GM21737 (cell line): ENCODE measurements around the gene SLC16A14.

ENCODE experiments used
- ATAC-seq: cut with Tn5 transposase; IDR thresholded peaks from one replicate; pipeline ENCODE4 v1.9.1; 2021; ENCODE audit warnings: mild to moderate bottlenecking, moderate library complexity; ENCODE audit not compliant: unreplicated experiment

The SLC16A14 gene

GRCh38 chr2:230043025-230043424 lies 25.7 kb downstream of the SLC16A14 start:
- no peak for ATAC-seq

GRCh38 chr2:230042195-230042594 lies 26.5 kb downstream of the SLC16A14 start:
- ATAC-seq = no peak

- ATAC-seq = no peak
These were observed 45.4 kb downstream of the SLC16A14 start for GRCh38 chr2:230023313-230023712.

- no peak for ATAC-seq
These were observed 49.0 kb downstream of the SLC16A14 start for GRCh38 chr2:230019742-230020141.

- ATAC-seq = no peak
These were observed 50.6 kb downstream of the SLC16A14 start for GRCh38 chr2:230018153-230018552.

GRCh38 chr2:230016844-230017243 lies 51.9 kb downstream of the SLC16A14 start:
- ATAC-seq = no peak

- ATAC-seq = no peak
These were observed 56.3 kb downstream of the SLC16A14 start for GRCh38 chr2:230012267-230012884.

- ATAC-seq = no peak
These were observed 57.1 kb downstream of the SLC16A14 start for GRCh38 chr2:230011617-230012016.

GRCh38 chr2:230010501-230010900 lies 58.2 kb downstream of the SLC16A14 start:
- ATAC-seq = no peak

- no peak for ATAC-seq
These were observed 60.0 kb downstream of the SLC16A14 start for GRCh38 chr2:230008708-230009066.

GRCh38 chr2:230007931-230008707 lies 60.6 kb downstream of the SLC16A14 start:
- no peak for ATAC-seq

- peak; percentile 75 for ATAC-seq
These were observed 68.4 kb downstream of the SLC16A14 start for GRCh38 chr2:230000118-230000841.

- ATAC-seq = no peak
These were observed 71.2 kb downstream of the SLC16A14 start for GRCh38 chr2:229997565-229997964.

- no peak for ATAC-seq
These were observed 72.4 kb downstream of the SLC16A14 start for GRCh38 chr2:229996320-229996719.

GRCh38 chr2:229993236-229993635 lies 75.5 kb downstream of the SLC16A14 start:
- no peak for ATAC-seq
